Endothelial cell (in vitro differentiated cells): ENCODE results near the gene MUTYH. TPM values are rescaled to one million over a fixed set of nuclear protein-coding genes. Genes with fewer than 3 reads are reported as not detected.

Source experiments
- DNase-seq: peaks from one replicate; pipeline ENCODE4 v3.0.0; 2021; ENCODE audit warnings: low spot score
- H3K27ac Mint-ChIP-seq: one replicate; pipeline ENCODE4 v1.8.0; 2021; ENCODE audit warnings: mixed read lengths, inconsistent platforms; ENCODE audit not compliant: unreplicated experiment
- H3K27me3 Mint-ChIP-seq: one replicate; pipeline ENCODE4 v1.8.0; 2021; ENCODE audit warnings: mild to moderate bottlenecking, moderate library complexity, mixed read lengths, inconsistent platforms; ENCODE audit not compliant: unreplicated experiment
- H3K36me3 Mint-ChIP-seq: one replicate; pipeline ENCODE4 v1.8.0; 2021; ENCODE audit warnings: mild to moderate bottlenecking, low read depth, mixed read lengths, inconsistent platforms; ENCODE audit not compliant: unreplicated experiment
- H3K4me1 Mint-ChIP-seq: one replicate; pipeline ENCODE4 v1.8.0; 2021; ENCODE audit warnings: mild to moderate bottlenecking, mixed read lengths, inconsistent platforms; ENCODE audit not compliant: unreplicated experiment
- H3K4me3 Mint-ChIP-seq: one replicate; pipeline ENCODE4 v1.8.0; 2021; ENCODE audit warnings: mild to moderate bottlenecking, mixed read lengths, inconsistent platforms; ENCODE audit not compliant: unreplicated experiment
- H3K9me3 Mint-ChIP-seq: one replicate; pipeline ENCODE4 v1.8.0; 2021; ENCODE audit warnings: mixed read lengths, inconsistent platforms; ENCODE audit not compliant: unreplicated experiment
- total RNA-seq: library from RNA; stranded (reverse); fragmentation: NEBNext Ultra II Directional; extraction: Animal tissue kit (Norgen Biotek cat#: 25700); gene quantifications from one replicate; pipeline ENCODE4 v1.2.1, GENCODE V29; 2021; ENCODE audit not compliant: unreplicated experiment
- TF ChIP-seq, protein P1 (sequence below): fragments of 200-600 bp; sonication (generic); IDR thresholded peaks from one replicate; pipeline ENCODE4 v1.5.0; 2021; ENCODE audit warnings: antibody characterized with exemption; ENCODE audit not compliant: unreplicated experiment

MUTYH gene
- total RNA-seq, 1 donor from 2014 or later, result 31.5 TPM

GRCh38 chr1:45345014-45345413 is 4.8 kb upstream of the MUTYH start:
- TF ChIP-seq, protein P1, sequence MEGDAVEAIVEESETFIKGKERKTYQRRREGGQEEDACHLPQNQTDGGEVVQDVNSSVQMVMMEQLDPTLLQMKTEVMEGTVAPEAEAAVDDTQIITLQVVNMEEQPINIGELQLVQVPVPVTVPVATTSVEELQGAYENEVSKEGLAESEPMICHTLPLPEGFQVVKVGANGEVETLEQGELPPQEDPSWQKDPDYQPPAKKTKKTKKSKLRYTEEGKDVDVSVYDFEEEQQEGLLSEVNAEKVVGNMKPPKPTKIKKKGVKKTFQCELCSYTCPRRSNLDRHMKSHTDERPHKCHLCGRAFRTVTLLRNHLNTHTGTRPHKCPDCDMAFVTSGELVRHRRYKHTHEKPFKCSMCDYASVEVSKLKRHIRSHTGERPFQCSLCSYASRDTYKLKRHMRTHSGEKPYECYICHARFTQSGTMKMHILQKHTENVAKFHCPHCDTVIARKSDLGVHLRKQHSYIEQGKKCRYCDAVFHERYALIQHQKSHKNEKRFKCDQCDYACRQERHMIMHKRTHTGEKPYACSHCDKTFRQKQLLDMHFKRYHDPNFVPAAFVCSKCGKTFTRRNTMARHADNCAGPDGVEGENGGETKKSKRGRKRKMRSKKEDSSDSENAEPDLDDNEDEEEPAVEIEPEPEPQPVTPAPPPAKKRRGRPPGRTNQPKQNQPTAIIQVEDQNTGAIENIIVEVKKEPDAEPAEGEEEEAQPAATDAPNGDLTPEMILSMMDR, result no peak
- no peak for DNase-seq
- peaks cover 3% of the 10 kb centered on the region for H3K27me3 Mint-ChIP-seq
- peak overlapping the region; percentile 39 for H3K27ac Mint-ChIP-seq
- no peaks in the 10 kb centered on the region for H3K9me3 Mint-ChIP-seq
- peaks cover 29% of the 10 kb centered on the region for H3K4me1 Mint-ChIP-seq
- H3K4me3 Mint-ChIP-seq, result peak overlapping the region; percentile 34
- H3K36me3 Mint-ChIP-seq, result peaks cover 34% of the 10 kb centered on the region

- Mint-ChIP-seq H3K4me3 (no peak overlapping the region), H3K27ac (no peak overlapping the region), H3K9me3 (no peaks in the 10 kb centered on the region), H3K27me3 (peaks cover 3% of the 10 kb centered on the region), H3K4me1 (peaks cover 31% of the 10 kb centered on the region), H3K36me3 (peaks cover 34% of the 10 kb centered on the region)
- DNase-seq, result no peak
- TF ChIP-seq, protein P1, result no peak
These were observed 4.3 kb upstream of the MUTYH start for GRCh38 chr1:45344499-45344898.

GRCh38 chr1:45340816-45341466 is 701 bp upstream of the MUTYH start:
- H3K9me3 Mint-ChIP-seq, result no peaks in the 10 kb centered on the region
- H3K36me3 Mint-ChIP-seq, result peaks cover 22% of the 10 kb centered on the region
- peaks cover 57% of the 10 kb centered on the region for H3K4me1 Mint-ChIP-seq
- DNase-seq, result no peak
- H3K27me3 Mint-ChIP-seq, result peaks cover 7% of the 10 kb centered on the region
- TF ChIP-seq, protein P1, result no peak
- peak overlapping the region; percentile 96 for H3K27ac Mint-ChIP-seq
- peak overlapping the region; percentile 100 for H3K4me3 Mint-ChIP-seq

- Mint-ChIP-seq H3K4me1 (peaks cover 66% of the 10 kb centered on the region), H3K27ac (peak overlapping the region; percentile 86), H3K4me3 (peak overlapping the region; percentile 65), H3K36me3 (peaks cover 6% of the 10 kb centered on the region), H3K27me3 (peaks cover 7% of the 10 kb centered on the region), H3K9me3 (no peaks in the 10 kb centered on the region)
- DNase-seq, result no peak
- TF ChIP-seq, protein P1, result no peak
These were observed 2.5 kb downstream of the MUTYH start for GRCh38 chr1:45337630-45338325.

- Mint-ChIP-seq H3K36me3 (no peaks in the 10 kb centered on the region), H3K27me3 (peaks cover 5% of the 10 kb centered on the region), H3K4me3 (peak overlapping the region; percentile 49), H3K27ac (peak overlapping the region; percentile 94), H3K4me1 (peaks cover 59% of the 10 kb centered on the region), H3K9me3 (no peaks in the 10 kb centered on the region)
- TF ChIP-seq, protein P1, result no peak
- no peak for DNase-seq
These were observed 4.3 kb downstream of the MUTYH start for GRCh38 chr1:45335855-45336324.
